HCT116 (cell line): ENCODE measurements around the gene ELFN1. TPM values are rescaled to one million over a fixed set of nuclear protein-coding genes. Genes with fewer than 3 reads are reported as not detected.

ENCODE experiments used
- ATAC-seq: fragments of 200-7000 bp; cut with Tn5 transposase; 2 replicates; pipeline ENCODE4 v1.9.1; 2020; ENCODE audit warnings: mild to moderate bottlenecking, moderate library complexity
- BruUV-seq: library from RNA; stranded (reverse); fragments of 400-500 nt; replicated peaks from 2 replicates; lab custom pipeline; 2021; lab: Mats Ljungman, UMichigan
- CTCF ChIA-PET: fragments of 300-600 bp; sonication (Branson Sonifier 250); formaldehyde crosslinking; loops from one replicate; lab custom pipeline; 2021; ENCODE audit warnings: antibody characterized with exemption; lab: Charles Lee
- POLR2A ChIA-PET: fragments of 300-600, 350-600 bp; sonication (Branson Sonifier 250); formaldehyde crosslinking; loops from one replicate; lab custom pipeline; 2021; ENCODE audit warnings: antibody characterized with exemption; lab: Charles Lee
- RAD21 ChIA-PET, 2 experiments: fragments of 300-600 bp; sonication (Branson Sonifier 250); formaldehyde crosslinking; loops; one replicate each; lab custom pipeline; 2023; ENCODE audit warnings: low total read pairs in 2 of 2; ENCODE audit not compliant: uncharacterized antibody in 2 of 2, unreplicated experiment in 2 of 2, low non-redundant PET in 1 of 2; lab: Charles Lee
- DNase-seq: peaks from one replicate; pipeline ENCODE4 v3.0.0-alpha.2; 2010; ENCODE audit warnings: low read depth, low spot score
- H2AFZ ChIP-seq: fragments of 200-600 bp; shearing (Covaris generic), sonication (generic); 2 replicates; pipeline ENCODE4 v1.6.1; 2017; ENCODE audit warnings: low read depth, mixed run types, mixed read lengths, antibody characterized with exemption, low read length; ENCODE audit not compliant: poor library complexity, severe bottlenecking
- H3K27ac ChIP-seq: 2 replicates; pipeline ENCODE4 v1.5.1; 2012; ENCODE audit warnings: low read depth, low read length
- H3K27me3 ChIP-seq: fragments of 200-600 bp; sonication (generic); 2 replicates; pipeline ENCODE4 v1.6.1; 2016; ENCODE audit warnings: mixed run types, low read length, mixed read lengths; ENCODE audit not compliant: insufficient read depth
- H3K36me3 ChIP-seq, 2 experiments: fragments of 200-500 bp in 1 of 2; fragments of 200-600 bp in 1 of 2; sonication (Bioruptor generic) in 1 of 2; sonication (generic) in 1 of 2; 2 replicates each; pipeline versions ENCODE4 v1.5.1 to v1.6.1; 2014 to 2016; ENCODE audit warnings: low read length in 2 of 2, inconsistent platforms in 1 of 2, mixed read lengths in 1 of 2, mixed run types in 1 of 2; ENCODE audit not compliant: insufficient read depth in 2 of 2, control insufficient read depth in 1 of 2
- H3K4me1 ChIP-seq, 2 experiments: fragments of 200-600 bp in 1 of 2; sonication (generic) in 1 of 2; 2 replicates each; pipeline versions ENCODE4 v1.5.1 to v1.6.1; 2012 to 2017; ENCODE audit warnings: low read length in 2 of 2, inconsistent platforms in 1 of 2, mild to moderate bottlenecking in 1 of 2, mixed read lengths in 1 of 2, mixed run types in 1 of 2, moderate library complexity in 1 of 2; ENCODE audit not compliant: insufficient read depth in 2 of 2, control insufficient read depth in 1 of 2
- H3K4me2 ChIP-seq: fragments of 200-600 bp; sonication (generic); 2 replicates; pipeline ENCODE4 v1.6.1; 2017; ENCODE audit warnings: mixed run types, low read length, mixed read lengths
- H3K4me3 ChIP-seq, 2 experiments: fragments of 200-600 bp in 1 of 2; sonication (generic) in 1 of 2; replicated peaks in 1 of 2; 2 replicates each; pipeline ENCODE4 v1.5.1; 2011 to 2016; ENCODE audit warnings: low read length in 2 of 2, control low read depth in 1 of 2, low read depth in 1 of 2, mild to moderate bottlenecking in 1 of 2, mixed read lengths in 1 of 2, mixed run types in 1 of 2
- H3K79me2 ChIP-seq: fragments of 200-600 bp; sonication (generic); 2 replicates; pipeline ENCODE4 v1.6.1; 2017; ENCODE audit warnings: mild to moderate bottlenecking, mixed run types, low read length, moderate library complexity, mixed read lengths; ENCODE audit not compliant: insufficient read depth
- H3K9ac ChIP-seq: fragments of 200-600 bp; sonication (generic); 2 replicates; pipeline ENCODE4 v1.6.1; 2016; ENCODE audit warnings: low read length, mixed read lengths
- H3K9me2 ChIP-seq: fragments of 200-600 bp; sonication (generic), shearing (Covaris generic); 2 replicates; pipeline ENCODE4 v1.6.1; 2017; ENCODE audit warnings: mixed run types, mild to moderate bottlenecking, moderate library complexity; ENCODE audit not compliant: insufficient read depth
- H3K9me3 ChIP-seq, 2 experiments: fragments of 200-500 bp in 1 of 2; fragments of 200-600 bp in 1 of 2; sonication (Bioruptor generic) in 1 of 2; sonication (generic) in 1 of 2; 2 replicates each; pipeline ENCODE4 v1.6.1; 2014 to 2017; ENCODE audit warnings: low read length in 2 of 2, mixed read lengths in 2 of 2, inconsistent platforms in 1 of 2, low read depth in 1 of 2, mild to moderate bottlenecking in 1 of 2, mixed run types in 1 of 2, moderate library complexity in 1 of 2; ENCODE audit not compliant: control insufficient read depth in 1 of 2, insufficient read depth in 1 of 2
- H4K20me1 ChIP-seq: fragments of 200-600 bp; sonication (generic), shearing (Covaris generic); 2 replicates; pipeline ENCODE4 v1.6.1; 2017; ENCODE audit warnings: mixed run types, mild to moderate bottlenecking, moderate library complexity; ENCODE audit not compliant: insufficient read depth
- REST ChIP-seq: IDR thresholded peaks from 2 replicates; pipeline ENCODE4 v1.6.1; 2012; ENCODE audit warnings: low read depth
- SIN3A ChIP-seq: IDR thresholded peaks from 2 replicates; pipeline ENCODE4 v1.6.1; 2012; ENCODE audit warnings: low read depth
- intact Hi-C: fragments of 100-400 bp; cut with micrococcal nuclease; formaldehyde crosslinking; loops from 2 replicates; pipeline ENCODE4 v1.10.0; 2022
- total RNA-seq: library from RNA; stranded (reverse); gene quantifications from one replicate; pipeline ENCODE4 v1.2.1, GENCODE V29; 2021; ENCODE audit not compliant: unreplicated experiment

The ELFN1 gene
- total RNA-seq, 1 experiment from 2014 or later: 4.4 TPM

- DNase-seq (no peak), ATAC-seq (no peak)
- Histone ChIP-seq H4K20me1 (no peaks in the 10 kb centered on the region), H3K9ac (peak overlapping the region; percentile 99), H3K4me1 (peaks cover 6 to 24% of the 10 kb centered on the region in 2 experiments), H3K9me2 (no peaks in the 10 kb centered on the region), H3K9me3 (no peaks in the 10 kb centered on the region), H2AFZ (no peak overlapping the region), H3K4me3 (no peak overlapping the region; a peak in 1 of 4 replicates), H3K4me2 (peak overlapping the region; percentile 99), H3K36me3 (peaks cover 0 to 15% of the 10 kb centered on the region in 2 experiments; a peak in 1 of 4 replicates), H3K27ac (peak overlapping the region; percentile 88; the same call in 1 of the 2 replicates), H3K79me2 (peaks cover 30% of the 10 kb centered on the region), H3K27me3 (no peaks in the 10 kb centered on the region)
- RAD21 ChIA-PET: no interaction called here
- no TSS peak for BruUV-seq
- TF ChIP-seq REST (no peak), SIN3A (no peak)
- CTCF ChIA-PET: no interaction called here
- intact Hi-C loops: no loop called here
- POLR2A ChIA-PET: no interaction called here
These were observed 73.6 kb downstream of the ELFN1 start for GRCh38 chr7:1743481-1744230.
